C4-2B (cell line): ENCODE measurements around the gene BRWD1.

Source experiments
- ZFX ChIP-seq: fragments of 450-650 bp; IDR thresholded peaks from 2 replicates; pipeline ENCODE4 v1.6.1; 2017
- TF ChIP-seq, protein P1 (sequence below): fragments of 450-650 bp; conservative IDR thresholded peaks from 2 replicates; pipeline ENCODE4 v1.5.1; 2017; ENCODE audit warnings: mild to moderate bottlenecking

- TF ChIP-seq, protein P1, sequence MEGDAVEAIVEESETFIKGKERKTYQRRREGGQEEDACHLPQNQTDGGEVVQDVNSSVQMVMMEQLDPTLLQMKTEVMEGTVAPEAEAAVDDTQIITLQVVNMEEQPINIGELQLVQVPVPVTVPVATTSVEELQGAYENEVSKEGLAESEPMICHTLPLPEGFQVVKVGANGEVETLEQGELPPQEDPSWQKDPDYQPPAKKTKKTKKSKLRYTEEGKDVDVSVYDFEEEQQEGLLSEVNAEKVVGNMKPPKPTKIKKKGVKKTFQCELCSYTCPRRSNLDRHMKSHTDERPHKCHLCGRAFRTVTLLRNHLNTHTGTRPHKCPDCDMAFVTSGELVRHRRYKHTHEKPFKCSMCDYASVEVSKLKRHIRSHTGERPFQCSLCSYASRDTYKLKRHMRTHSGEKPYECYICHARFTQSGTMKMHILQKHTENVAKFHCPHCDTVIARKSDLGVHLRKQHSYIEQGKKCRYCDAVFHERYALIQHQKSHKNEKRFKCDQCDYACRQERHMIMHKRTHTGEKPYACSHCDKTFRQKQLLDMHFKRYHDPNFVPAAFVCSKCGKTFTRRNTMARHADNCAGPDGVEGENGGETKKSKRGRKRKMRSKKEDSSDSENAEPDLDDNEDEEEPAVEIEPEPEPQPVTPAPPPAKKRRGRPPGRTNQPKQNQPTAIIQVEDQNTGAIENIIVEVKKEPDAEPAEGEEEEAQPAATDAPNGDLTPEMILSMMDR, result no peak
- no peak for TF ChIP-seq ZFX
These were observed 34.6 kb upstream of the BRWD1 start for GRCh38 chr21:39348040-39348354.
